Body of pancreas (tissue), 4 donors: Measurements from ENCODE around the gene SPSB1.

Experiments used
- CTCF ChIP-seq, 7 experiments: fragments of 450-650 bp in 4 of 7; fragments of 200-600 bp in 3 of 7; sonication (generic) in 3 of 7; IDR thresholded peaks; one replicate each; pipeline ENCODE4 v1.5.1; 2016 to 2019; ENCODE audit warnings: antibody characterized with exemption in 7 of 7
- POLR2A ChIP-seq, 3 donors: fragments of 450-650 bp; IDR thresholded peaks; one replicate each; pipeline ENCODE4 v1.6.1; 2016; ENCODE audit warnings: antibody characterized with exemption in 3 of 3, mild to moderate bottlenecking in 2 of 3

DNA sequence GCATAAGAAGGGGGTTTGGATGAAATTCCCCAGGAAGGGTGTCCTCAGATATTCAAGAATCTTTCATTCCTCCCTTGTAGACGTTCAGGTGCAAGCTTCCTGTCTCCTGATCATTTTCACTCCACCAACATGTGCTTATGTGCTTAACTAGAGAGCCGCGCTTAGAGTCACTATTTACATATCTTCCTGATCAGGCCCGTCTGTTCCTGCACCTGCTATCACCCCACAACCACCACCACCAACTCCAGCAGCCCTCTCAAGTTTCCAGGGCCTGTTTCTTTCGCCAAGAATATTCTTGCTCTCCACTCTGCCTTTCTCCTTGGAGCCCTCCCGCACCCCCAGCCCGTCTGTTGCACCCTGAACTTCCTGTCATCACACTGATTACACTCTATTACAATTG, 113.4 kb downstream of the SPSB1 start:
- TF ChIP-seq CTCF (IDR thresholded peaks at IDR 0.05) (no peak), POLR2A (IDR thresholded peaks at IDR 0.05) (no peak)
